ENCODE measurements around the gene ANXA10. TPM values are rescaled to one million over a fixed set of nuclear protein-coding genes. Genes with fewer than 3 reads are reported as not detected.

Gene ANXA10
- total and polyA plus RNA-seq, 2 of the 8 experiments (the other 6 are each of a cell fraction or from before 2014, with no cell fraction given) = not detected

DNA sequence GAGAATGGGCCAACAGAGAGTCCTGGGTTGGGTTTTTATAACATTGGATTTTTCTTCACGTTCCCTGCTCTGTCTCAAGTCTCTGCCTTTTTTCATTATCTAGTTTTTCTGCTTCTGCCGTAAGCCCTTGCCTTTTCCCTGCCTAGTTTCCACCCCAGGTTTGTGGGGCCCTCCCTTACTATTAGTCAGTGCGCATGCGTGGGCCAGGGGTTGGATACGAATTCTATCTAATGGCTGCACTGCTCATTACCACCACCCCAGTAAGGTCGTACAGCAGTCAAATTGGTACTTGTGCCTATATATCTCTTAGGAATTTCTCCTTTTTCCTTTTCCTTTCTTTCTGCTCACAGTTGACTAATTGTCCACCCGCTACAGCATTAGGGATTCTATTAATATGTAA, 49.4 kb downstream of the ANXA10 start:
- Histone ChIP-seq H2BK20ac (ENCODE audit: low read length) (no peak overlapping the region), H2BK12ac (ENCODE audit: low read depth, low read length) (no peak overlapping the region), H4K8ac (ENCODE audit: extremely low read depth, insufficient read depth, low read length) (no peak overlapping the region), H3K4ac (replicated peaks; ENCODE audit: insufficient read length, low read depth, low read length) (no peak overlapping the region), H3K4me3 (ENCODE audit: extremely low read depth in 1 of 4, insufficient read depth in 2 of 4, low read depth in 3 of 4, low read length in 4 of 4) (no peak overlapping the region), H3K36me3 (ENCODE audit: control insufficient read depth in 2 of 4, insufficient read depth in 4 of 4, low read length in 3 of 4) (no peaks in the 10 kb centered on the region), H3K27me3 (replicated peaks in 1 of 4; ENCODE audit: control insufficient read depth in 3 of 4, extremely low read depth in 1 of 4, insufficient read depth in 3 of 4, low read length in 3 of 4) (no peaks in the 10 kb centered on the region), H2AK5ac (ENCODE audit: low read depth, low read length) (no peak overlapping the region), H2BK5ac (ENCODE audit: low read depth, low read length) (no peak overlapping the region), H3K79me1 (ENCODE audit: low read depth, low read length) (no peaks in the 10 kb centered on the region), H3K9me3 (ENCODE audit: insufficient read depth in 2 of 2, low read depth in 1 of 2, low read length in 1 of 2) (no peaks in the 10 kb centered on the region), H2AFZ (ENCODE audit: low read length) (no peak overlapping the region), H4K20me1 (replicated peaks in 1 of 2; ENCODE audit: control insufficient read depth in 1 of 2, insufficient read depth in 2 of 2, low read length in 2 of 2) (no peaks in the 10 kb centered on the region), H3K4me1 (replicated peaks in 1 of 4; ENCODE audit: control insufficient read depth in 3 of 4, insufficient read depth in 4 of 4, low read length in 3 of 4) (no peaks in the 10 kb centered on the region), H3K23ac (ENCODE audit: insufficient read length) (no peak overlapping the region), H3K9ac (replicated peaks in 1 of 4; ENCODE audit: extremely low read depth in 1 of 4, low read depth in 3 of 4, low read length in 3 of 4) (no peak overlapping the region), H3K14ac (ENCODE audit: insufficient read length) (no peak overlapping the region), H3K56ac (replicated peaks; ENCODE audit: insufficient read length, low read depth, low read length) (no peak overlapping the region), H3K27ac (ENCODE audit: low read depth, low read length) (no peak overlapping the region), H2BK15ac (ENCODE audit: low read length) (no peak overlapping the region), H2BK120ac (replicated peaks; ENCODE audit: low read depth, low read length) (no peak overlapping the region), H3K18ac (ENCODE audit: extremely low read depth, low read length) (no peak overlapping the region), H4K5ac (ENCODE audit: insufficient read length, low read depth, low read length) (no peak overlapping the region), H3K23me2 (ENCODE audit: low read depth, low read length) (no peaks in the 10 kb centered on the region; the same call in 1 of the 2 replicates), H3K4me2 (ENCODE audit: insufficient read depth in 1 of 2, low read depth in 2 of 2, low read length in 2 of 2) (no peak overlapping the region), H3K79me2 (ENCODE audit: control insufficient read depth in 1 of 2, insufficient read depth in 2 of 2, low read length in 2 of 2) (no peaks in the 10 kb centered on the region), H4K91ac (replicated peaks; ENCODE audit: insufficient read length, low read length) (no peak overlapping the region)
- 94% methylated on average over 7 of the region's 7 CpGs; no CpG with 5 or more reads in 1 of the 2 experiments for WGBS, 2 experiments (ENCODE audit: extremely low coverage in 1 of 2, insufficient coverage in 1 of 2, insufficient read length in 1 of 2, insufficient replicate concordance in 2 of 2, low coverage in 1 of 2, low lambda C conversion rate in 2 of 2, missing lambda C conversion rate in 1 of 2)
- POLR2A ChIA-PET (ENCODE audit: partially characterized antibody) = no interaction called here
- DNase-seq (ENCODE audit: low read depth in 1 of 2, low spot score in 2 of 2) (no peak), FAIRE-seq (no peak)
- TF ChIP-seq RNF2 (IDR thresholded peaks at IDR 0.05; ENCODE audit: borderline replicate concordance, low read depth, low read length, missing control alignments, poor library complexity, severe bottlenecking) = no peak
- TF ChIP-seq RFX5 (IDR thresholded peaks at IDR 0.05; ENCODE audit: borderline replicate concordance, low read depth, low read length) = no peak
- no peak for TF ChIP-seq NRF1 (IDR thresholded peaks at IDR 0.05; ENCODE audit: low read depth, low read length)
- no peak for TF ChIP-seq SIX5 (IDR thresholded peaks at IDR 0.05; ENCODE audit: low read depth, low read length)
- CTCF ChIA-PET (ENCODE audit: partially characterized antibody) = interaction anchor here (1.1 kb wide), 1 partner anchor 12 kb away, joined by 4 read pairs; no protein-coding TSS in a partner anchor

All from H1 (cell line).